NB4 (cell line): ENCODE results near the gene DEUP1.

Experiments used
- DNase-seq: peaks from one replicate; pipeline ENCODE4 v3.0.0; 2010; ENCODE audit warnings: low read depth
- H3K4me3 ChIP-seq: one replicate; pipeline ENCODE4 v1.5.1; 2011; ENCODE audit warnings: mild to moderate bottlenecking, low read depth, low read length, moderate library complexity
- CTCF ChIP-seq: IDR thresholded peaks from one replicate; pipeline ENCODE4 v1.5.1; 2012; ENCODE audit warnings: low read depth, low read length
- MAX ChIP-seq: IDR thresholded peaks from 2 replicates; pipeline ENCODE4 v1.6.1; 2011; ENCODE audit warnings: low read depth, low read length
- MYC ChIP-seq: IDR thresholded peaks from 2 replicates; pipeline ENCODE4 v1.6.1; 2011; ENCODE audit warnings: low read depth, low read length
- POLR2A ChIP-seq: IDR thresholded peaks from 2 replicates; pipeline ENCODE4 v1.6.1; 2011; ENCODE audit warnings: mild to moderate bottlenecking; ENCODE audit not compliant: insufficient read length; ENCODE audit errors: extremely low read depth

Gene DEUP1

GRCh38 chr11:93329936-93330445, 551 bp upstream of the DEUP1 start:
- TF ChIP-seq MAX = no peak
- TF ChIP-seq MYC = no peak
- no peak for TF ChIP-seq CTCF
- no peak for TF ChIP-seq POLR2A
- no peak overlapping the region for H3K4me3 ChIP-seq
- DNase-seq = no peak

- no peak for DNase-seq
- TF ChIP-seq MAX = no peak
- TF ChIP-seq CTCF = no peak
- no peak for TF ChIP-seq POLR2A
- TF ChIP-seq MYC = no peak
- no peak overlapping the region for H3K4me3 ChIP-seq
Observed at GRCh38 chr11:93340223-93340622, 9.7 kb downstream of the DEUP1 start.

- no peak overlapping the region for H3K4me3 ChIP-seq
- TF ChIP-seq MYC = no peak
- TF ChIP-seq CTCF = no peak
- TF ChIP-seq MAX = no peak
- no peak for TF ChIP-seq POLR2A
- DNase-seq = no peak
Observed at GRCh38 chr11:93344855-93345333, 14.4 kb downstream of the DEUP1 start.

GRCh38 chr11:93348930-93349329, 18.4 kb downstream of the DEUP1 start:
- no peak for DNase-seq
- TF ChIP-seq MYC (no peak), MAX (no peak), CTCF (no peak), POLR2A (no peak)
- H3K4me3 ChIP-seq = no peak overlapping the region

GRCh38 chr11:93350835-93351234, 20.3 kb downstream of the DEUP1 start:
- no peak for TF ChIP-seq MAX
- TF ChIP-seq CTCF = no peak
- no peak for TF ChIP-seq MYC
- no peak for TF ChIP-seq POLR2A
- H3K4me3 ChIP-seq = no peak overlapping the region

GRCh38 chr11:93359396-93359795, 28.9 kb downstream of the DEUP1 start:
- TF ChIP-seq CTCF = no peak
- no peak for TF ChIP-seq MYC
- no peak for TF ChIP-seq MAX
- TF ChIP-seq POLR2A = no peak
- H3K4me3 ChIP-seq = no peak overlapping the region
- no peak for DNase-seq

More at GRCh38 chr11:93350835-93351234, 20.3 kb downstream of the DEUP1 start:
- DNase-seq = no peak
